ENCODE results near the gene PTPA.
A peak's percentile ranks its signal among the peaks of the same experiment; 100 is the strongest.
"Not testable (repeated sequence)": the region's sequence is repeated elsewhere in the genome, so short reads cannot be mapped to it uniquely, and the experiment has no call there.

Gene PTPA

GRCh38 chr9:129191234-129191633 is 80.0 kb downstream of the PTPA start:
- in situ Hi-C loops (cut with HindIII; ENCODE audit: low pct_ligation_motif_present, low sequenced_read_pairs): no loop called here
- Histone ChIP-seq H3K36me3 (replicated peaks) (no peaks in the 10 kb centered on the region), H3K4me3 (ENCODE audit: low read depth, low read length) (no peak overlapping the region), H3K27ac (no peak overlapping the region), H3K27me3 (replicated peaks) (no peaks in the 10 kb centered on the region)
- no peak for DNase-seq
- no peak for TF ChIP-seq CTCF (IDR thresholded peaks at IDR 0.05; ENCODE audit: low read depth, low read length, missing control alignments)

DNA sequence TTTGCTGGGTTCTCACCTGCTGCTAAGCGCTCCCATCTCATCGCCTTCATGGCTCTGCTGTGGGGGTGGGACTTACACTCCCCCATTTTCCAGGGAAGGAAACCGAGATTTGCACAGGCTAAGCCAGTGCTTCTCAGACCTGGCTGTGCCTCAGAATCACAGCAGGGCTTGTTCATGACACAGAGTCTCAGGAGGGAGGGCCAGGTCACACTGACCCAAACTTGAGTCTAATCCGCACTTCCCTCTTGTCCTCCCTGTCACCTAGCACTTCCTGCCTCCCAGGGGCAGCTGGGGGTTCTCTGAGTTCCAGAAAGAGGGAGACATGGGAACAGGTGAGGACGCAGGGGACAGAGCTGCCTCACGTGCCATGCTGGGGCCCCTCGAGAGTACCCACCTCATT is 82.4 kb downstream of the PTPA start:
- H3K4me3 ChIP-seq (ENCODE audit: low read depth, low read length): no peak overlapping the region
- H3K36me3 ChIP-seq (replicated peaks): no peaks in the 10 kb centered on the region
- H3K27ac ChIP-seq: no peak overlapping the region
- DNase-seq: no peak
- TF ChIP-seq CTCF (IDR thresholded peaks at IDR 0.05; ENCODE audit: low read depth, low read length, missing control alignments): no peak
- no peaks in the 10 kb centered on the region for H3K27me3 ChIP-seq (replicated peaks)
- in situ Hi-C loops (cut with HindIII; ENCODE audit: low pct_ligation_motif_present, low sequenced_read_pairs): no loop called here

DNA sequence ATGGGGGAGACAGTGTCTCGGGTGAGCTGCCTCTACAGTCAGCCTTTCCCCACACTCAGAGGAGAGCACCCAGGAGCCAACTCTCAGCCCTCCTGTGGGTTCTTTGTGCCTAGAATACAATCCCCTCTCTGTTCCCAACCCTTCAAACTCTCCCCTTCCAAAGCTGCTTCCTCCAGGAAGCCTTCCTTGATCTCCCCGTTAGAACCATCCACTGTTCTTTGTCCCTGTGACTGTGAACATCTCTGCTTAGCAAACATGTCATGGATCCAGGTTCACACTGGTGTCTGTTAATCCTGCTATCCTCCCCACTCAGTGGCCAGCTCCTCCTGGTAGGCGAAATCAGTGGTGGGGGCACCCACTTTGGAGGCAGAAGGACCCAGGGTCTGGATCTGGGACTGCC is 83.0 kb downstream of the PTPA start:
- no peak for TF ChIP-seq CTCF (IDR thresholded peaks at IDR 0.05; ENCODE audit: low read depth, low read length, missing control alignments)
- Histone ChIP-seq H3K36me3 (replicated peaks) (no peaks in the 10 kb centered on the region), H3K4me3 (ENCODE audit: low read depth, low read length) (no peak overlapping the region), H3K27ac (no peak overlapping the region), H3K27me3 (replicated peaks) (no peaks in the 10 kb centered on the region)
- in situ Hi-C loops (cut with HindIII; ENCODE audit: low pct_ligation_motif_present, low sequenced_read_pairs): no loop called here
- DNase-seq: no peak

DNA sequence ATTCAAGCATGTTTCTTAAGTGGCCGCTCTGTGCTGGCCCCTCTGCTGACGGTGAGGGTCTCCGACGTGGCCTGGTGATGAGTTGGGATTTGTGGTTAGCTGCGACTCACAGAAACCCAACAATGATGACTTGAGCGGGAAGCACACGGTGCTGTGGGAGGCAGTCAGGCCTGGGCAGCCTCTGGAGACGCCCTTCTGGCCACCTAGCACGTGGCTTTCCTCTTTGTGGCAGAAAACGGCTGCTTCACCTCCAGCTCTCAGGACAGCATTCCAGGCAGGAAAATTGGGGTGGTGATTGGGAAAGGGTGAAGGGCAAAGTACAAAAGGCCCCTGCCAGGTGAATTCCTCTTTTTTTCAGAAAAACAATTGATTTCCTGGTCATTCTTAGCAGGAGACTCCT is 84.4 kb downstream of the PTPA start:
- Histone ChIP-seq H3K27me3 (replicated peaks) (no peaks in the 10 kb centered on the region), H3K4me3 (ENCODE audit: low read depth, low read length) (no peak overlapping the region), H3K36me3 (replicated peaks) (no peaks in the 10 kb centered on the region), H3K27ac (no peak overlapping the region)
- no peak for TF ChIP-seq CTCF (IDR thresholded peaks at IDR 0.05; ENCODE audit: low read depth, low read length, missing control alignments)
- DNase-seq: no peak
- in situ Hi-C loops (cut with HindIII; ENCODE audit: low pct_ligation_motif_present, low sequenced_read_pairs): no loop called here

DNA sequence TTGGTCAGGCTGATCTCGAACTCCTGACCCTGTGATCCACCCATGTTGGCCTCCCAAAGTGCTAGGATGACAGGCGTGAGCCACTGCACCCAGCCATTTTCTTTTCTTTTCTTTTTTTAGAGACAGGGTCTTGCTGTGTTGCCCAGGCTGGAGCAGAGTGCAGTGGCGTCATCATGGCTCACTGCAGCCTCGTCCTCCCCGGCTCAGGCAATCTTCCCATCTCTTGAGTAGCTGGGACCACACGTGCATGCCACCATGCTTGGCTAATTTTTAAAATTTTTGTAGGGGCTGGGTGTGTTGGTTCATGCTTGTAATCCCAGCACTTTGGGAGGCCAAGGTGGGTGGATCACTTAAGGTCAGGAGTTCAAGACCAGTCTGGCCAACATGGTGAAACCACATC is 85.8 kb downstream of the PTPA start:
- DNase-seq; H3K27me3 ChIP-seq (replicated peaks); H3K27ac ChIP-seq; H3K36me3 ChIP-seq (replicated peaks); in situ Hi-C loops (cut with HindIII; ENCODE audit: low pct_ligation_motif_present, low sequenced_read_pairs); H3K4me3 ChIP-seq (ENCODE audit: low read depth, low read length): not testable (repeated sequence)

- no peaks in the 10 kb centered on the region for H3K27me3 ChIP-seq (replicated peaks)
- no peaks in the 10 kb centered on the region for H3K36me3 ChIP-seq (replicated peaks)
- in situ Hi-C loops (cut with HindIII; ENCODE audit: low pct_ligation_motif_present, low sequenced_read_pairs): no loop called here
- TF ChIP-seq CTCF (IDR thresholded peaks at IDR 0.05; ENCODE audit: low read depth, low read length, missing control alignments): no peak
- H3K27ac ChIP-seq: peak overlapping the region; percentile 89
- no peak for DNase-seq
- H3K4me3 ChIP-seq (ENCODE audit: low read depth, low read length): no peak overlapping the region
These were observed 86.7 kb downstream of the PTPA start for GRCh38 chr9:129197978-129198318.

All from brain microvascular endothelial cell (primary cell).